ENCODE results near the gene TESK1.
"Not testable (repeated sequence)": the region's sequence is repeated elsewhere in the genome, so short reads cannot be mapped to it uniquely, and the experiment has no call there.

The TESK1 gene

GRCh38 chr9:35615981-35616680, 11.1 kb downstream of the TESK1 start:
- DNase-seq (ENCODE audit: low read depth) = no peak

- peak; percentile 32 for DNase-seq (ENCODE audit: low read depth)
Measured at GRCh38 chr9:35616681-35617459, 11.8 kb downstream of the TESK1 start.

GRCh38 chr9:35617548-35617947, 12.5 kb downstream of the TESK1 start:
- no peak for DNase-seq (ENCODE audit: low read depth)

- DNase-seq (ENCODE audit: low read depth) = no peak
Measured at GRCh38 chr9:35618325-35618727, 13.3 kb downstream of the TESK1 start, which contains the start of gene CD72. CD72 (minus strand) TSS chr9:35618413; CDS start chr9:35618303, 110 bp downstream.

- no peak for DNase-seq (ENCODE audit: low read depth)
Measured at GRCh38 chr9:35618854-35619799, 14.1 kb downstream of the TESK1 start.

GRCh38 chr9:35619800-35620158, 14.7 kb downstream of the TESK1 start:
- no peak for DNase-seq (ENCODE audit: low read depth)

DNA sequence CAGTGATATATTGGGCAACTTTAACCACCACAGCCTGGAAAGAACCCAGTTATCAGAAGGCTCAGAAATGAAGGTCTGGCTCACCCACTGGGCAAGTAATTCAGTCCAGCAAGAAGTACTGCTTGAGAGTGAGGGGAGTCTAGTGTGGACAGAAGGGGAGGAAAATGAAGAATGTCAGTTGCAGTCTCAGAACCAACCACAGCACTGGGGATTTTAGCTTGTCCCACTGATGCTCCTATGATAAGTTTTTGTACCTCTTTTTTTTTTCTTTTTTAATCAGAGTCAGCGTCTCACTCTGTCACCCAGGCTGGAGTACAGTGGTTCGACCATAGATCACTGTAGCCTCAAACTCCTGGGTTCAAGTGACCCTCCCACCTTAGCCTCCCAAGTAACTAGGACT, 22.5 kb downstream of the TESK1 start:
- no peak for DNase-seq (ENCODE audit: low read depth)

GRCh38 chr9:35628389-35628991, 23.4 kb downstream of the TESK1 start:
- no peak for DNase-seq (ENCODE audit: low read depth)

DNA sequence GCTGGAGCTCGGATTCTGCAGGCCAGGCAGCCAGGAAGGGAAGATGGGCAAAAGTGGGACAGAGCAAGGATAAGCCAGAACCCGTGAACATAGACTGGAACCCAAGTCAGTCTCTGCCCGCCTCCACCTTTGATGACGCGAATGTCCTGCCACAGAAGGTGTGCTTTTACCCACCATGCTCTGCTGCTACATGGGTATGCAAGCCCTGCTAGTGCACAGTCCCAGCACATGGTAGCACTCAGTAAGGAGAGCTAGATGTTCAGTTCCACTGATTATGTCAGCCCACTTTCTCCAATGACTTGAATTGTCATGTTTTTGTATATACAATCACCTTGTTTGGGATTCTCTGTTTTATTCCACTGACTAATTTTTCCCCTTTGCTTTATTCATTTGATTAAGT, 24.5 kb downstream of the TESK1 start:
- DNase-seq (ENCODE audit: low read depth) = no peak

DNA sequence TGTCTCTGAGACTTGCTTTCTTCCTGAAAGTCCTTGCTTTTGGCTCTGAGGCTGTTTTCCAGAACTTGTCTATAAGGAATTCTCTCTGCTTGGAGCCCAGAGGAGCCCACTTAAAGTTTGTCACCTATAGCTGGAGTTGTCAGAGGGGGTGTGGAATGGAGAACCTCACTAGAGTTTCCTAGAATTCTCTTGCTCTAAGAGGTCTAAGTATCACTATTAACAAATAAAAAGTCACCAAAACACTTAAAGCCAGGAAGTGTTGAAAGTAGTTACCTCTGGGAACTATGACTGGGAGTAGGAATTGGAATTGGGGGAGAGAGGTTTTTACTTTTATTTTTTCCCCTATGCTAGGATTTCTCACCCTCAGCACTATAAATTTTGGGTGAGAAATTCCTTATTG, 30.7 kb downstream of the TESK1 start:
- DNase-seq (ENCODE audit: low read depth) = no peak

DNA sequence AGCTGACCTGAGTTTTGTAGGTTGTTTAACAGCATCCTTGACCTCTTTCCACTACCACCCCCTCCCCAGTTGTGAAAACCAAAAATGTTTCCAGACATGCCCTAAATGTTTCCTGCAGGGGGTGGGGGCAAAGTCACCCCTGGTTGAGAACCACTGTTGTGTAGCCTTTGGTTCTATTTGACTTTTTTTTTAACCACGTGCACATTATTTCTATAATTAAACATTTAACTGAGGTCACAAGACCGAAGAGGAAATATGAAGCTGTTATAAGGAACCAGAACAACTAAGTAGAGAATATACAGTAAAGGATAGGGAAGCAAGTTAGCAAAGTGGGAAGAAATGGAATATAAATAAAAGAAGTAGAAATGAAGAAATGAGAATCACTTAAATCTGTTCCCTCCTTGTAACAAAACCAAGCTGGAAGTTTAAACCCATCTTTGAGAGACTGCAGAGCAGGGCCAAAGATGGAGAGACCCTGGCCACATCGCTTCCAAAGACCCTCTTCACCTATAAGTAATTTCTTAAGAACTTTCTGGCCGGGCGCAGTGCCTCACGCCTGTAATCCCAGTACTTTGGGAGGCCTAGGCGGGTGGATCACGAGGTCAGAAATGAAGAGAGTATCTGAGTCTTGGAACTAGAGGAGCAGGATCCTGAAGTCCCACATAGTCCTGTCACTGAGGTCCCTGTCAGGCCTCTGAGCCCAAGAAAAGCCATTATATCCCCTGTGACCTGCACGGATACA, 31.2 kb downstream of the TESK1 start:
- DNase-seq (ENCODE audit: low read depth) = no peak

GRCh38 chr9:35636877-35637246, 31.8 kb downstream of the TESK1 start:
- not testable (repeated sequence) for DNase-seq (ENCODE audit: low read depth)

GRCh38 chr9:35637427-35637955, 32.4 kb downstream of the TESK1 start:
- DNase-seq (ENCODE audit: low read depth) = not testable (repeated sequence)

DNA sequence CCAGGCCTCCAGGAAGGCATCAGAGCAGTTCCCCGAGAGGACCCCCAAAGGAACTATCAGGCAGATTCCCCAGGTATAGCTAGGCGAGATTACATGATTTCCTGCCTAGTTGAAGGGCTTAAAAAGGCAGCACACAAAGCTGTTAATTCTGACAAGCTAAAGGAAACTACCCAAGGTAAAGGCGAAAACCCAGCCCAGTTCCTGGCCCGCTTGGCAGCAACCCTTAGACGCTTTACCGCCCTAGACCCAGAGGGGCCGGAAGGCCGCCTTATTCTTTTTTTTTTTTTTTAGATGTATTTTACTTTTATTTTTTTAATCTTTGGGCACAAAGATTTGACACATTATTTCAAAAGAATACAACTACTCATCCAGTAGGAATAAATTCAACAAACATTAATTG, 33.7 kb downstream of the TESK1 start:
- DNase-seq (ENCODE audit: low read depth) = not testable (repeated sequence)

- not testable (repeated sequence) for DNase-seq (ENCODE audit: low read depth)
Measured at GRCh38 chr9:35639225-35639624, 34.2 kb downstream of the TESK1 start.

- DNase-seq (ENCODE audit: low read depth) = no peak
Measured at GRCh38 chr9:35639631-35640030, 34.6 kb downstream of the TESK1 start.

DNA sequence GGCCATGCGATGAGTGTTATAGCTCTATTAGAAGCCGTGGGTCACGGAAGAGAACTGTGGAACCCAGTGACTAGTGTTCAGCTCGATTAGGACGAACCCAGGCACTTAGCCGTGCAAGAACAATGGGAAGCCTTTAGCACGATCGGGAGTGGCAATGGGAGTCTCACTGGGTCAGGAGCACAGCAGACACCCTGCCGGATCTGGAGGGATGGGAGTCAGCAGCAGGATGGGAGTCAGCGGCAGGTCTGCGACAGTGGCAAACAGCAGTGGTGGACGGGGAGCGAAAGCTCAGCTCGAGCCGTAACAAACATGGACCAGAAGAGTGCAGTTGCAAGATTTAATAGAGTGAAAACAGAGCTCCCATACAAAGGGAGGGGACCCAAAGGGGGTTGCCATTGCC, 35.4 kb downstream of the TESK1 start:
- DNase-seq (ENCODE audit: low read depth) = not testable (repeated sequence)

DNA sequence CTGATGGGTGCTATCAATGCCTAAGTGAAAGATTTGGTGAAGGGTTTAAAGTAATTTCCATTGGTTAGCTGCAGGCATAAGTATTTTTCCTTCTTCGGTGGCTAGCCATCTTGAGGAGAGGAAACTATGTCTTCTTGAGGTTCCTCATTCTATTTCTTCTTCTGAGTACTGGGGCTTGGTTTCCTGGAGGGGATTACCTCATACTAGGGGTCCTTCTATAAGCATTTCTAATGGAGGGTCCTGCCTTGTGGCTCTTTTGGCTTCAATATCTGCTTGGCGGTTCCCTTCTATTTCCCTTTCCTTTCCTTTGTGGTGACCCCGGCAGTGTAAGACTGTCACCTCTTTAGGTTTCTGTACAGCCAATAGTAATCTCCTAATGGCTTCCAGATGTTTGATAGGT, 36.4 kb downstream of the TESK1 start:
- not testable (repeated sequence) for DNase-seq (ENCODE audit: low read depth)

DNA sequence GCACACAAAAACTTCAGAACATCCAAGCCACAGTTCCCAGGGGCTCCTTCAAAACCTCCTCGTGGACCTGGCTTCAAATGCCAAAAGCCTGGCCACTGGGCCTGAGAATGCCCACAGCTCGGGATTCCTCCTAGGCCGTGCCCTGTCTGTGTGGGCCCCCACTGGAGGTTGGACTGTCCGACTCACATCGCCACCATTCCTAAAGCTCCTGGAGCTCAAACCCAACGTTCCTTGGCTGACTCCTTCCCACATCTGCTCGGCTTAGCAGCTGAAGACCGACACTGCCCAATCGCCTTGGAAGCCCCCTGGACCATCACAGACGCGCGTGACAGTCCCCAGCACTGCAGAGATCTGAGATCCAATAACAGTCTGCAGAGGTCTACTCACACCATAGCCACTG, 38.0 kb downstream of the TESK1 start:
- DNase-seq (ENCODE audit: low read depth) = no peak

DNA sequence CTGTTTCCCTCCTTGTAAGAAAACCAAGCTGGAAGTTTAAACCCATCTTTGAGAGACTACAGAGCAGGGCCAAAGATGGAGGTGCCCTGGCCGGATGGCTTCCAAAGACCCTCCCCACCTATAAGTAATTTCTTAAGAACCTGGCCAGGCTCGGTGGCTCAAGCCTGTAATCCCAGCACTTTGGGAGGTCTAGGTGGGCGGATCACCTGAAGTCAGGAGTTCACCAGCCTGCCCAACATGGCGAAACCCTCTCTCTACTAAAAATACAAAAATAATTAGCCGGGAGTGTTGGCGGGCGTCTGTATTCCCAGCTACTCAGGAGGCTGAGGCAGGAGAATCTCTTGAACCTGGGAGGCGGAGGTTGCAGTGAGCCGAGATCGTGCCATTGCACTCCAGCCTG, 40.7 kb downstream of the TESK1 start:
- not testable (repeated sequence) for DNase-seq (ENCODE audit: low read depth)

GRCh38 chr9:35646153-35646532, 41.1 kb downstream of the TESK1 start:
- no peak for DNase-seq (ENCODE audit: low read depth)

Measured in T follicular helper cell (primary cell).